ENCODE data around the gene LINGO3.

The LINGO3 gene

DNA sequence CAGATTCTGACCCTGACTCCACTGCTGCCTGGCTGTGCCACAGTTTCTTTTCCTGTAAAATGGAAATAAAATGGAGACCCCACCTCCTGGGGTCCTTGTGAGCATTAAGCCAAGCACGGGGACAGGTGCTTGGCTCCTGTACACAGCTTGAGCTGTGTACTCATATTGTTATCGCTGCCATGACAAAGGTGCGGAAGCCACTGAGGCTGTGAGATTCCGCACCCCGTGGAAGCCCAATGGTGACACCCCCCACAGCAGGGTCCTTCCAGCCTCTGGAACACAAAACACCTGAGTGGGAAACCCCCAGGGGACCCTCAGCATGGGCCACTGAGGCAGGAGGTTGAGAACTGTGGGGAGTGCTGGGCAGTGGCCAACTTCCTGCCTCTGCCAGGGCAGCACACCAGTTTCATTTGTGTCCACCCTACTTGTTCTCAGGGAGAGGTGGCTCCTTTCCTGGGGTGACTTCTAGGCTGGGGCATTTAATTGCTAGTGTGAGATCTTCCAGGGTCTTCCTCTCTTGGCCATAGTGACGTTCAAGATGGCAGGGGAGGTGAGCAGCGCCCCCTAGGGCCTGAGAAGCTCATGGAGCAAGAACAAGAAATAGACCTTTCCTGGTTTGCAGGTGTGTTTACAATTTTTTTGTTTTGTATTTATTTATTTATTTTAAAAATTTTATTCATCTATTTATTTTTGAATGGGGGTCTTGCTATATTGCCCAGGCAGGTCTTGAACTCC, 46.3 kb downstream of the LINGO3 start:
- DNase-seq (ENCODE audit: low read depth), result peak; percentile 41

DNA sequence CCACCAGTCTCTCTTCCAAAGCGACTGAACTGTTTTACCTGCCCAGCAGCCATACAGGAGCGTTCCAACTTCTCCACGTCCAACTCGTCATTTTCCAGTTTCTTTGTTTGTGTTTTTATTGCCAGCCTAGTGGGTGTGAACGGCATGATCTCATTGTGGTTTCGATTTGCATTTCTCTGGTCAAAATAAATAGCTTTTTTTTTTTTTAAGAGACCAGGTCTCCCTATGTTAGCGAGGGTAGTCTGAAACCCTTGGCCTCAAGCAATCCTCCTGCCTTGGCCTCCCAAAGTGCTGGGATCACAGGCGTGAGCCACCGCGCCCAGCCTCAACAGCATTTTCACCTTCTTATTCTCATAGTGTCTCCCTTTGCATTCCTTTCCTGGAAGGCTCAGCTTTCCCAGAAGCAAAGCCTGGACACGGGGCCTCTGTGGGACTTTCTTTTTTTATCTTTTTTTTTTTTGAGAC, 47.6 kb downstream of the LINGO3 start:
- peak; percentile 40 for DNase-seq (ENCODE audit: low read depth)

DNA sequence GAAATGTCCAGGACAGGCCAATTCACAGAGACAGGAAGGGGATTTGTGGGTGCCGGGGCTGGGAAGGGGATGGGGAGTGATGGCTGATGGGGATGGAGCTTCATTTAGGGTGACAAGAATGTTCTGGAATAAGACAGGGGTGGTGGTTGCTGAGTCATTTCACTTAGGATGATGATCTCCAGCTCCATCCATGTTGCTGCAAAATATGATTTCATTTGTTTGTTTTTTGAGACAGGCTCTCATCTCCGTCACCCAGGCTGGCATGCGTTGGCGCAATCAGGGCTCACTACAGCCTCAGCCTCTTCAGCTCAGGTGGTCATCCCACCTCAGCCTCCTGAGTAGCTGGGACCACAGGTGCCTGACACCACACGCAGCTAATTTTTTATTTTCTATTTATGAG, 48.6 kb downstream of the LINGO3 start:
- DNase-seq (ENCODE audit: low read depth), result peak; percentile 69
